DMS153 treated with DMSO at 0.1 percent for 48 hours (cell line): ENCODE results near the gene WSB2.

ENCODE experiments used
- DNase-seq: peaks from one replicate; lab custom pipeline; 2025; ENCODE audit not compliant: unreplicated experiment; lab: John Stamatoyannopoulos, UW

Gene WSB2

DNA sequence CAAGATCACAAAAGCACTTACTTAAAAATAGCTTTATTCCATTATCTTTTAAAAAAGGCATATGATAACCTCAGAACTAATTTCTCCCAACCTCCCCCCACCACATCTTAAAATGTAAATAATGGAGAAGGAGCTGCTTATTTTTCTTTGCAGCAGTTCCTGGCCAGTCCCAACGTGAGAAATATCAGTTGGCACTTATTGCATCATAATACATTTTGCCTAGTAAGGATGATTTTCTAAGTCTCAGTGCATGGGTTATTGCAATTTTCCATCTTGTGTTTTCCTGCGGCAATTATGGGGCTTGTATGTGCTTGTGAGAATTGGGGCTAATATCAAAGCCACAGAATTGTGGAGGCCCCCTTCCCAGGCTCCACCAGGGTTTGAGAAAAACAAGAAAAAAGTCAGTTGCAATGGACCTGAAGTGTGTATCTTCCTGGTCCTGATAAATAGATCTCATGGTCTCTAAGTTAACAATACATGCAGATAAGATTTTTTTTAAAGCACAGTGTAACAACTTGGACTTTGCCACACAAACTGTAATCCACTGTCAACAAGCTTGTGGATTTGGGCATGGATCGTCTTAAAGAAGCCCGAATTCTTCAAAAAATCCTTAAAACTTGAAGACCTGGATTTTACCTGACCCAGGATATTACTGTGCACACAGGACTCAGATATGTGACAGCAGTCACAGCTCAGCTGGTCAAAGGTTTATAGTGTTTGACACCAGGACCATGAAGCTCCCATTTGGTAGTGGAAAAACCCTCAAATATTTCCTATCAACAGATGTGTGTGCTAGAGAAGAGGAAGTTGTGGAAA, 2.8 kb upstream of the WSB2 start:
- DNase-seq: no peak

DNA sequence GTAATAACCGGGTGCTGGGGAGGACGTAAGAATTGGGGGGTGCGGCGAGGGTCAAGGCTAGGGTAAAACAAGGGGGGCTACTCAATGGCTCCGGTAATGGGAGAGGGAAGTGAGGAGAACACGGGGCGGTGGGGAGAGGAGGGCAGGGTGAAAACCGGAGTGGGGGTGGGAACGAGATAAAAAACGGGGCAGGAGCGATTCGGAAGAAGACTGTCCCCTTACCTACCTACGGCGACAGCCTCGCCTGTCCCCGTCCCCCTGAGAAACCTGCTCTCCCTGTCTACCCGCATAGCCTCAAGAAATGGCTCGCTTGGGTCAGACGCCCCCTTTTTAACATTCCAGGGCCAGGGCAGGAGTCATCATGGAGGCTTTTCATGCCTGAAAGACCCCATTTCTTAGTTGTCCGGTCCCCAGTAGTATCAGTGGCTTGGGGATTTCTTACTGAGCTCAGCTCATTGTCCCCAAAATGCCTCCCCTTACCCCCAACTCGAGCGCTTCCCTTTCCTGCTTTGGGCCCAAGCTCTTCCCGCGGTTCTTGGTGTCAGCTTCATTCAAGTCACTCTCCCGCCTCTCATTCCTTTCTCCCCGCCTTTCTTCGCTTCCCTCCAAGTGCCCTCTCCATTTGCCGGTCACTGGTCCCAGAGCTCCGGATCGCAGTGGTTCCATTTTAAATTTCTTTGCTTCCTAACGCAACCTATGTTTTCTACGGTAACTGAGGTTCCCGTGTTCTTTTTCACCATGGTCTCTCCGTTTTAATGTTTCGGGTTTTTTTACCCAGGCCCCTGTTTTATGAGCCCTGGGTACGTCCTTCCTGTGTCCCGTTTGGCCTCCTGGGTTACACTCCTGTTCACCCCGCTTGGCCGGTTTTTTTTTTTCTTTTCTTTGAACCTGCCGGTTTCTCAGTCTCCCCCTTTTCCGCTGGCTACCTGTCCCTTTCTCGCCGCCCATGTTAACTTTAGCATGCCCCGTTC, 1.2 kb upstream of the WSB2 start:
- peak; percentile 42 for DNase-seq

DNA sequence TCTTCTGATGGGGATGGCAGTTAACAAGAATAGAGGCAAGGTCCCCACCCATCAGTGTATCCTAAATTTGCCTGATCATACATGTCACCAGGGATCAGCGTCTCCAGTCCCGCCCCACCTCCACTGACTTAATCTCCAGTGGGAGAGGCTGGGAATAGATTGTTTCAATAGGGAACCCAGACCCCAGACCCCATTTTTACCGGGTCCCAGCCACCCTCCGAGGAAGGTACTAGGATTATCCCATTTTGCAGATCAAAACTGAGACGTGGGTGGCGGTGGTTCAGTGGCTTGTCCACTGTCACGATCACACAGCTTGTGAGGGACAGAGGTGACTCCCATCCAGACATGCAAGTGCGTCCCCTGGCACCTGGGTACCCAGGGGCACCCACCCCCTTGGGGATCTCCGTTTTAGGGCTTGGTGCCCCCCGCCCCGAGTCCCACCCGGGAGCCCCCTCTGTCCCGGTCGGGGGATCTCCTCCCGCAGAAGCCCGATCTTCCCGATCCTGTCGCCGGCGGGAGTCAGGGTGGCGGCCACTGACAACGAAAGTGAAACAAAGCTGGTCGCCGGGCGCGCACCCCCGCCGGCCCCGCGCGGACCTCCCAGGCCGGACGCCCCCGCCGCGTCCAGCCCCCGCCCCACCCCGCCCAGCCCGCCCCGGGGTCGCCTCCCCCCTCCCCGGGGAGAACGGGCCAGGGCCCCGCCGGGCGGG, 523 bp downstream of the WSB2 start:
- DNase-seq: no peak

DNA sequence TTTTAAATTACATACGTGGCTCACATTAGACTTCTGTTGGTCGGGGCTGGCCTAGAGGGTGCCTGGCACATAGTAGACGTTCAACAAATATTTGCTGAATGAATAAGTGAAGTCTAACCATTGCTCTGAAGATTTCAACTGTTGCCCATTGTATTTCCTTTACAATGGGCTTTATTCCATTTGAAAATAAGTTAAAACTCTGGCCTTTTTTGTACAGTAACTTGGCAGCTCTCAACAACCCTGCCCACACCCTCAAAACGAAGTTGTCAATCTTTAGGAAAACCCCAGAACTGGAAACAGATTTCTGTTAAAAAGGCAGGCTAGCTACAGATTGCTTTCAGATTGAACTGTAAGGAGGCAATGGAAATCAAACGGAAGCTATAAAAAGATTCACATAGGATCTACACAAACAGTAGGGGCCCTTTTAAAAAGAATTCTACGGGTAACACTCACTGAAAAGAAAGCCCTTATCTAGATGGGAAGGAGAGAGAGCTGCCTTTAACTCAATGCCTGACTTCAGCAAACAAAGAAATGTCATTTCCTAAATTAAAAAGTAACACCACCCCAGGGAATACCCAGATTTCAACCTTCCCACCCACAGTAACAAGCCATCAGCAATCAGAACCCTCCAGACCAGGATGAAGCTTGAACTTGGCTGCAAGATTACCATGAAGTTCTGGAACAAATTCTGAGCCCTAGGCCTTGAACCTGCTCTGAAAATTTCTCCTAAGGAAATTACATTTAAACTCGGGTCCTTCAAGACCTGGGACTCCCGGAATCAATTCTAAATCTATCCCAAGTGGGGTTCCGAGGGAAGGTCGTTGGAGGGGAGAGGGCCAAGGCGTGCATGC, 1.4 kb downstream of the WSB2 start:
- DNase-seq: peak; percentile 23

DNA sequence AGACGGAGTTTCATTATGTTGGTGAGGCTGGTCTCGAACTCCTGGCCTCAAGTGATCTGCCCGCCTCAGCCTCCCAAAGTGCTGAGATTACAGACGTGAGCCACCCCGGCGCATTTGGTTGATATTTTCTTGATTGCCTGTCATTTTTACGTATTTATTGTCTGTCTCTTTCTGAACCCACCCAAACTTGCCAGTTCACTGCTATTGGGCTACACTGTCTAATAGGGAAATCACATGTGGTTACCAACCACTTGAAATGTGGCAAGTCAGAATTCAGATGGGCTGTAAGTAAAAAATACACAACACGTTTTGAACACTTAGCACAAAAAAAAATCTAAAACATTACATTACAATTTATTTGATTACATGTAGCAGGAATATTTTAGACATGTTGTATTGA, 2.1 kb downstream of the WSB2 start:
- no peak for DNase-seq

DNA sequence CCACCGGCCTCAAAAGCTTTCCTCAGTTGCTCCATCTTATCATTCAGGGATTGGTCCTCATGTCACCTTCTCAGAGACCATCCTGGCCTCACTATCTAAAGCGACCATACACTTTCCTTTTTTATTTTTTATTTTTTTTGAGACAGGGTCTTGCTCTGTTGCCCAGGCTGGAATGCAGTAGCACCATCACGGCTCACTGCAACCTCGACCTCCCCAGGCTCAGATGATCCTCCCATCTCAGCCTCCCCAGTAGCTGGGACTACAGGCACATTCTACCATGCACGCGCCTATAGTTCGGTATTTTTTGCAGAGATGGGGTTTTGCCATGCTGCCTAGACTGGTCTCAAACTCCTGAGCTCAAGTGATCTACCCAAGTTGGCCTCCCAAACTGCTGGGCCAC, 2.8 kb downstream of the WSB2 start:
- no peak for DNase-seq

DNA sequence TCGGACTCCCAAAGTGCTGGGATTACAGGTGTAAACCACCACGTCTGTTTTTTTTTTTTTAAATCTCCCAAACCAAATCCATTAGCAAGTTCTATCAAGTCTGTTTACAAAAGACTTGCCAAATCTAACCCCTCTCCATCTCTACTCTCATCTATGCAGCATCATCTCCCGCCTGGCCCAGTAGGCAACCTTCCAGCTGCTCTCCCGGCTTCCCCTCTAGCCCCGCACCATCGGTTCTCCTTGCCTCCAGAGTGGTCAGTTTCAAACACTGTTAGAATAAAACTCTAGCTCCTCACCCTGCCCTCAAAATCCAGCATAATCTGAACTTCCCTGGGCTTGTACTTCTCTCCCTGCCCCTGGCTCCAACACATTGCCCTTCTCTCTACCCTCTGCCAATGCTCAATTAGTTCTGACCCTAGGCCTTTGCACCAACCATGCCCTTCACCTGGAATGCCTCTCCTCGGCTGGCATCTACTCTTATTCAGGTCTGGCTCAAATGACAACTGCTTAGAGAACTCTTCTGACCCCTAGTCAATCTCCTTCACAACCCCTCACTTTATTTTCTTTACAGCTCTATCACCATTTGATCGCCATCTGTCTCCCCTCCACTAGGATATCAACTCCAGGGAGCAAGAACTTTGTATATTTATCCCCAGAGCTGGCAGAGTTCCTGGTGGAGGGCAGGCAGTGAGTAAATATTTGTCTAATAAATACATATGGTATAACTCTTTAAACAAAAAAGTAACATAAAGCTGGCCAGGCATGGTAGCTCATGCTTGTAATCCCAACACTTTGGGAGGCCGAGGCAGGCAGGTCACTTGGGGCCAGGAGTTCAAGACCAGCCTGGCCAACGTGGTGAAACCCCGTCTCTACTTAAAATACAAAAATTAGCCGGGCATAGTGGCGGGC, 4.9 kb downstream of the WSB2 start:
- DNase-seq: peak; percentile 51

DNA sequence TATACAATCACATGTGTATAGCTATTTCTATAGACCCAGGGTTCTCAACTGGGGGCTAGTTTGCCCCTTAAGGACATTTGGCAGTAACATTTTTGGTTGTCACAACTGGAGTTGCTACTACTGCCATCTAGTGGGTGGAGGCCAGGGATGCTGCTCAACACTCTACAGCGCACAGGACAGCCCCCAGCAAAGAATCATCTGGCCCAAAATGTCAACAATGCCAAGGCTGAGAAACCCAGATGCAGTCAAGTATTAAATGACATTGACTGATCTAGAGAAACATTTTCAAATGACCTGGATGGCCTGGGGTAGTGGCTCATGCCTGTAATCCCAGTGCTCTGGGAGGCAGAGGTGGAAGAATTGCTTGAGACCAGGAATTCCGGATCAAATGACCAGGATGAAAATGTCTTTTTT, 5.8 kb downstream of the WSB2 start:
- DNase-seq: peak; percentile 8

DNA sequence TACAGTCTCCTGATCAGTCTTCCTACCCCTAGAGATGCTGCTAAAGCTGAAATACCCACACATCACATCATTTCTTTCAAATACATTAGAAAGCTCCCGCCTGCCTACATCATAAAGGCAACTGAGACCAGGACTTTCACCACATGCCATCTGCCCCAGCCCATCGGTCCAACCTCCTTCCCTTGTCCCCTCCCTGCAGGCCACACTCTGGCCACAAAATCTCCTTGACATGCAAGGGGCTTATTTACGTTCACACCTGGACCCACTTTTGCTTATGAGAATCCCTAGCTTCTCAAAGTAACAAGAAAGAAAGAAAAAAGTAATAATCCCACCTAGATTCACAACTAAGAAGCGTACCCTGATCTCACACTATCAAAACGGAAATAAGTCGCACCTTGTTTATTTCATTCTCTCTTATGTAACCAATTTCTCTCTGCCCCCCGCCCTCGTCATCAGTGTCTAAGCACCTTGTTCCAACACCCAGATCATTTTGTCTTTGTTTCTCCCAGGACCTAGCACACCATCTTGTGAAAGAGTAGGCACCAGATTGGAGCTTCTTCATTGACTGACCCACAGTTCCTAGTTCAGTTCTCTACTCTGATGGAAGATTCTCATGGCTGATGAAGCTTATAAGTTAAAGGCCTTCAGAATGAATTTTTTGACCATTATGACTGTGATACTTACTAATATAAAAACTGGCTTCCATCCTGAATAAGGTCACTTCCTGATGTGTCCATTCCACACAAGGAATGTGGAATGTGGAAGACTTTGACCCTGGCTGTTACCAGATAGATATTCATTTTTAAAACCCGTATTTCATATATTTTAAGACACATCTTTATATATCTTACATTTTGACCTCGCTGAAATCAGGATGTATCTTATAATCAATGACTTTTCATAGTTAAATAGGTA, 7.7 kb downstream of the WSB2 start:
- DNase-seq: no peak

DNA sequence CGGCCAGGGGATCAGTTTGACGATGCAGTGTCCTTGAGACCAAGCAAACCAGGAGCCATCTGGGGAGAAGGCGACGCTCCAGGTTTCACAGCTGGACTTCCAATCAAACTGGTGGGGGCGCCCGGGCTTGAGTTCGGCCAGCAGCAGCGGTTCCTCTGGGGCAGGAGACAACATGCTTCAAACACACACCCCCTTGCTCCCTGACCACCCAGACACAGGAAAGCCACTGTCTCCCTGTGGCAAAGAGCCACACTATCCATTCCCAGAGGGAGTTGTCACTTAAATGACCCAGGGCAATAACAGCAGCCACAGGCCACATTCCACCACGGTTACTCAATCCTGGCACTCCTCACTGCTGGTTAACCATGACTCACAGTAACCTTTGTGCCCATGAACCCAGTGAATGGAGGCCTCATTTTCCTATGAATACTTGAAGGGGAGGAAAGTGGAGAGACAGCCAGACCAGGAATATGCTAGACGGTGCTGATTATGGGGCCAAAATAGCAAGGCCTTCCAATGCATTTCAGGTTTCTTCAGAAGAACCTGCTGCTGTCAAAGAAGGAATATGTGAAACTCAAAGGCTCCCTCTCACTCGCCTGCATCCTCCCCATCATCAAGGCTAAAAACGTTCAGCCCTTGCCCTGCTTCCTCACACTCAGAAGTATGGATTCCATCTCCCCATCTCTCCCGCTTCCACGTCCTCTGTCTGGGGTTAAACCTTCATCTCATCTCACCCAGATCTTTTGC, 8.5 kb downstream of the WSB2 start:
- DNase-seq: no peak

DNA sequence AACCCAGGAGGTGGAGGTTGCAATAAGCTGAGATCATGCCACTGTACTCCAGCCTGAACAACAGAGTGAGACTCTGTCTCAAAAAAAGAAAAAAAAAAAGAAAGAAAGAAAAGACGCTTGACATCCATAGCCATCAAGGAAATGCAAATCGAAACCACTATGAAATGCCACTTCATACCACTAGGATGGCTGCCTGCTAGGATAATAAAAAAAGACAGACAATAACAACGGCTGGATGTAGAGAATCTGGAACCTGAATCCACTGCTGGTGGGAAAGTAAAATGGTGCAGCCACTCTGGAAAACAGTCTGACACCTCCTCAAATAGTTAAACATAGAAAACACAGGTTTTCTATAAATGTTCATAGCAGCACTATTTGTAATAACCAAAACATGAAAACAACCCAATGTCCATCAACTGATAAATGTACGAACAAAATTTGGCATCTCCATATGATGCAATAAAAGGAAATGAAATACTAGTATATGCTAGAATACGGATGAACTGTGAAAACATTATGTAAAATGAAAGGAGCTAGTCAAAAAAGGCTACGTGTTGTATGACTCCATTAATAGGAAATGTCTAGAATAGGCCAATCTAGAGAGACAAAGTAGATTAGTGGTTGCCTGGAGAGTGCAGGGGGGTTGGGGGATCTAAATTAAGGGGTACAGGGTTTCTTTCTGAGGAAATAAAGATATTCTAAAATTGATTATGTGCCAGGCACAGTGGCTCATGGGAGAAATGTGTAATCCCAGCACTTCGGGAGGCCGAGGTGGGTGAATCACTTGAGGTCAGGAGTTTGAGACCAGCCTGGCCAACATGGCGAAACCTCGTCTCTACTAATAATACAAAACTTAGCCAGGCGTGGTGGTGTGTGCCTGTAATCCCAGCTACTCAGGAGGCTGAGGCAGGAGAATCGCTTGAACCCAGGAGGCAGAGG, 9.7 kb downstream of the WSB2 start:
- no peak for DNase-seq

DNA sequence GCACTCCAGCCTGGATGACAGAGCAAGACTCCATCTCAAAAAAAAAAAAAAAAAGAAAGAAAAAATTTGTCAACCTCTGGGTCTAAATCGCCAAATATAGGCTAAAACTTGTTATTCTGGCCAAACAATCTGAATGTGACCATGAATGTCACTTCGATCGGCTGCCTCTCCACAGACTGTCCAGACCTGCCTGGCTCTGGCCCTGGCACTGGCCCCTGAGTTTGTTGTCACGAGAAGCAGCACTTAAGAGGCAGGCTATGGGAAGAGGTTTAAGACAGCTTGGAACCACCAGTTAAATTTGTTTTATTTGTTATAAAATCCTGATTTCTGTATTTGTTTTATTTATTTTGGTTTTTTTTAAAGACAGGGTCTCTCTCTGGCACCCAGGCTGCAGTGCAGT, 14.5 kb downstream of the WSB2 start:
- DNase-seq: no peak

DNA sequence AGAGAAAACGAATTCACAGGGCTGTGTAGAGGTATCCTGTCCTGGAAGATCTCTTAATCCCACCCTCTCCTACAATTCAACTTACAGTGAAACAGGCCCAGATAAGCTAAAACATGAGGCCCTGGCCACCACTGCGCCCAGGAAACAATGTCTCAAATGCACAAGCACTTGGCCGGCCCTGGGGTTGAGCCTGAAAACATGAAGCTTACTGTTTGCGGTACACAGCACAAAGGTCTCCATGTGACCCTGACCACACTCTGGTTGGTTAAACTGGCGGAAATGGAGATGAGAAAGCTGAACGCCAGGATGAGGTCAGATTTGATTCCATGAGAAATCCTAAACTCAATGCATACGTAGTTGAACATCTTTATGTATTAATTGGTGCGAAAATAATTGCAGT, 16.4 kb downstream of the WSB2 start:
- no peak for DNase-seq

DNA sequence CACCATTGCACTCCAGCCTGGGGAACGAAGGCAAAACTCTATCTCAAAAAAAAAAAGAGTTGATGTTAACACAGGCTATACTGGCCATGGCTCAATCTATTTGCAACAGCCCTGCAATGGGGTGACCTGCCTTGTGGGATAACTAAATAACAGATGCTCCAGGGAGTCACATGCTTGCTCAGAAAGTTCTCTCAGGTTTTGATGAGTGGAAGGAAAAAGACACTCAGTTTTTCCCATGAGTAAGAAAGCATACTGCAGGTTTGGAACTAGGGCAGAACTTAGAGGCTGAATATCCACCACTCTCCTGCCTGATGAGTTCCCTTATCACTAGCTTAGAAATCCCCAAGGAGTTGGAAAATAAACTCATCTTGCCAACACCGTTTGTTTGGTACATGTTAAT, 16.9 kb downstream of the WSB2 start:
- DNase-seq: no peak

DNA sequence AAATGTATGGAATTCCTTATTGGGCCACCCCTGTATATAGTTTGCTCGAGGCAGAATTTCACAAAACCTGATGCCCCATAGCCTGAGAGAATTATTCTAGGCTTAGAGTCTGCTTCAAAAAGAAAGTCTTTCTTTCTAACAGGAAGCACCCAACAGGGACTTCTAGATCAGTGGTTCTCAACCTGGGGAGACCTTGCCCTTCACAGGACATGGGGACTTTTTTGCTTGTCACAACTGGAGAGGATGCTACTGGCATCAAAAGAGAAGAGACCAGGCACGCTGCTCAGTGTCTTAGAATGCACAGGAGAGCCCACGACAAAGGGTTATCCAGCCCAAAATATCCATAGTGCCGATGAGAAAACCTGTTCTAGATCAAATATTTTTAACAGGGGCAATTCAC, 18.9 kb downstream of the WSB2 start:
- DNase-seq: no peak

DNA sequence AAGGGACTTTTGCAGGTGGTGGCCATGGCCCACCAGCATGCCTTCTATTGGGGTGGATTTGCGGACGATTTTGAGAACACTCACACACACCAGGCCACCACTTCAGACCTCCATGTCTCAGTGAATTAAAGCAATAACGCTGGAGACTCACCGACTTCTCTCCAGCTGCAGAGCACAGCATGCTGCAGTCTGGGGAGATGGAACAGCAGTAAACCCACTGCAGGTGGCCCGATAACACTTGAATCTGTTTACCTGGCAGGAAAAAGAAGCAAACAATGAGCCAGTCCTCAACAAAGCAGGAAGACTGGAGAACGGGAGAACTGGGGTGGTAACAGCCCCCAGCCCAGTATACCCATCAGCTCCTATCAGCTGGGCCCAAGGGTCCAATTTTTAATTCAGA, 22.8 kb downstream of the WSB2 start:
- peak; percentile 23 for DNase-seq
